Forelimb muscle (tissue), 1 donor: ENCODE measurements around the gene ELAVL3. TPM values are rescaled to one million over a fixed set of nuclear protein-coding genes. Genes with fewer than 3 reads are reported as not detected.
"Not testable (repeated sequence)": the region's sequence is repeated elsewhere in the genome, so short reads cannot be mapped to it uniquely, and the experiment has no call there.

Experiments
- DNase-seq: peaks from one replicate; pipeline ENCODE4 v3.0.0-alpha.2; 2013; ENCODE audit warnings: low read depth
- polyA plus RNA-seq: library from polyadenylated mRNA; unstranded; fragments of 120-200 nt; gene quantifications from one replicate; pipeline ENCODE4 v1.2.1, GENCODE V29; 2013; ENCODE audit not compliant: insufficient read length

Gene ELAVL3
- polyA plus RNA-seq, 1 donor = 0.04 TPM

- not testable (repeated sequence) for DNase-seq
Observed at GRCh38 chr19:11458912-11459311, 21.9 kb downstream of the ELAVL3 start.

GRCh38 chr19:11458236-11458900 is 22.5 kb downstream of the ELAVL3 start:
- DNase-seq = no peak

GRCh38 chr19:11457831-11458230 is 23.0 kb downstream of the ELAVL3 start:
- no peak for DNase-seq

GRCh38 chr19:11457115-11457514 is 23.7 kb downstream of the ELAVL3 start:
- no peak for DNase-seq

- DNase-seq = no peak
Observed at GRCh38 chr19:11456659-11457058, 24.2 kb downstream of the ELAVL3 start.

GRCh38 chr19:11455233-11455554 is 25.7 kb downstream of the ELAVL3 start:
- not testable (repeated sequence) for DNase-seq

GRCh38 chr19:11453468-11454341 is 27.1 kb downstream of the ELAVL3 start:
- DNase-seq = no peak

GRCh38 chr19:11452620-11453310 is 28.1 kb downstream of the ELAVL3 start:
- DNase-seq = no peak

- no peak for DNase-seq
Observed at GRCh38 chr19:11451871-11452619, 28.8 kb downstream of the ELAVL3 start.

GRCh38 chr19:11451327-11451870 is 29.4 kb downstream of the ELAVL3 start:
- no peak for DNase-seq

- DNase-seq = no peak
Observed at GRCh38 chr19:11450570-11451326, 30.1 kb downstream of the ELAVL3 start.

- no peak for DNase-seq
Observed at GRCh38 chr19:11448923-11449554, 31.8 kb downstream of the ELAVL3 start.

GRCh38 chr19:11448410-11448809 is 32.4 kb downstream of the ELAVL3 start:
- DNase-seq = no peak

GRCh38 chr19:11447347-11448262 is 33.2 kb downstream of the ELAVL3 start:
- DNase-seq = no peak

- no peak for DNase-seq
Observed at GRCh38 chr19:11446652-11447301, 34.1 kb downstream of the ELAVL3 start.

- no peak for DNase-seq
Observed at GRCh38 chr19:11446271-11446651, 34.6 kb downstream of the ELAVL3 start.

- no peak for DNase-seq
Observed at GRCh38 chr19:11445141-11445540, 35.7 kb downstream of the ELAVL3 start.

- no peak for DNase-seq
Observed at GRCh38 chr19:11444059-11444458, 36.8 kb downstream of the ELAVL3 start.

GRCh38 chr19:11437955-11438354 is 42.9 kb downstream of the ELAVL3 start:
- no peak for DNase-seq
